Effector memory CD4-positive, alpha-beta T cell (primary cell): ENCODE measurements around the gene MACROH2A1.

Experiments
- DNase-seq, 3 donors: peaks; one replicate each; pipeline ENCODE4 v3.0.0-alpha.2; 2020
- H3K27ac ChIP-seq: 2 replicates; pipeline ENCODE4 v1.7.0; 2013; ENCODE audit warnings: mild to moderate bottlenecking, low read length, moderate library complexity; ENCODE audit not compliant: insufficient read depth, poor library complexity, severe bottlenecking
- H3K27me3 ChIP-seq: replicated peaks from 2 replicates; pipeline ENCODE4 v1.7.0; 2013; ENCODE audit warnings: mild to moderate bottlenecking, low read length; ENCODE audit not compliant: insufficient read depth, control insufficient read depth, poor library complexity, severe bottlenecking
- H3K36me3 ChIP-seq: 2 replicates; pipeline ENCODE4 v1.7.0; 2013; ENCODE audit warnings: mild to moderate bottlenecking, low read length, moderate library complexity; ENCODE audit not compliant: control insufficient read depth, insufficient read depth
- H3K4me1 ChIP-seq: 2 replicates; pipeline ENCODE4 v1.7.0; 2013; ENCODE audit warnings: low read length, mild to moderate bottlenecking; ENCODE audit not compliant: control insufficient read depth, insufficient read depth, poor library complexity, severe bottlenecking
- H3K4me3 ChIP-seq: 2 replicates; pipeline ENCODE4 v1.7.0; 2013; ENCODE audit warnings: low read length, low read depth, mild to moderate bottlenecking; ENCODE audit not compliant: insufficient read depth, poor library complexity, severe bottlenecking
- H3K9me3 ChIP-seq: 2 replicates; pipeline ENCODE4 v1.7.0; 2013; ENCODE audit warnings: mild to moderate bottlenecking, low read length, moderate library complexity; ENCODE audit not compliant: control insufficient read depth

MACROH2A1 gene

DNA sequence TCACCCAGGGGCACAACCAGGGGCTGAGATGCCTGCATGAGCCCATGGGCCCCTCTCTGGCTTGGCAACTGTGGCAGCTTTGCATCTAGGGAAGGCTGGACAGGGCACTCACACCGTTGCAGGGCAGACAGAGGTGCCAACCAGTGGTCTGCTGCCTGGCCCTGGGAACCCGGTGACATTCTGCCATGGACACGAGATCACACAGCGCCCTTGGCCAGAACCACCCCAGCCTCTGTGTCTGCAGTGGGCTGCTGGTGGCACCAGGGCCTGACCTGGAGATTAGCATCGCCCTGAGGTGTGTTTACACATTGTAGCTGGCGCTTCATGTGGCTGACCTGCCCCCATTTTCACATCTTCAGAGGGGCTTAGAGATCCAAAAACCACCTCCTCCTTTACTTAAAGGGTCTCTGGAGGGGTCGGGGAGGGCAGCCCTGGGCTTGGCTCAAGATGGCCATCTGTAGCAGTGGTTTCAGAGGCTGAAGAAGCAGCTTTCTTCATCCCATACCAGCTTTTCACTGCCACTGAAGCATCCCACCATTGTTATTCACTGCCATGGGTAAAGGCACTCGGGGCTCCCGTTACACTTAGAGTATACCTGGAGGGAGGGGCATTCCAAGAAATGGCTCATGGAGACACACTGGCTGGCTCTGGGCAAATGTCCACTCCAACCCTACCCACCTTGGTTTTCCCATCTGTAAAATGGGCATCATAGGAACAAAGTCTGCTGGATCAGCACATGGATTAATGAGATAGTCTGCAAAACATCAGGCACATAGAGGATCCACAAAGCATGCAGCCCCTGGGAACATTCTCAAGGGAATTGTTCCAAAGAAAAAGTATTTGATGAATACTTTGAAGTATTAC lies 36.7 kb upstream of the MACROH2A1 start:
- Histone ChIP-seq H3K4me3 (no peak overlapping the region), H3K27ac (no peak overlapping the region)

DNA sequence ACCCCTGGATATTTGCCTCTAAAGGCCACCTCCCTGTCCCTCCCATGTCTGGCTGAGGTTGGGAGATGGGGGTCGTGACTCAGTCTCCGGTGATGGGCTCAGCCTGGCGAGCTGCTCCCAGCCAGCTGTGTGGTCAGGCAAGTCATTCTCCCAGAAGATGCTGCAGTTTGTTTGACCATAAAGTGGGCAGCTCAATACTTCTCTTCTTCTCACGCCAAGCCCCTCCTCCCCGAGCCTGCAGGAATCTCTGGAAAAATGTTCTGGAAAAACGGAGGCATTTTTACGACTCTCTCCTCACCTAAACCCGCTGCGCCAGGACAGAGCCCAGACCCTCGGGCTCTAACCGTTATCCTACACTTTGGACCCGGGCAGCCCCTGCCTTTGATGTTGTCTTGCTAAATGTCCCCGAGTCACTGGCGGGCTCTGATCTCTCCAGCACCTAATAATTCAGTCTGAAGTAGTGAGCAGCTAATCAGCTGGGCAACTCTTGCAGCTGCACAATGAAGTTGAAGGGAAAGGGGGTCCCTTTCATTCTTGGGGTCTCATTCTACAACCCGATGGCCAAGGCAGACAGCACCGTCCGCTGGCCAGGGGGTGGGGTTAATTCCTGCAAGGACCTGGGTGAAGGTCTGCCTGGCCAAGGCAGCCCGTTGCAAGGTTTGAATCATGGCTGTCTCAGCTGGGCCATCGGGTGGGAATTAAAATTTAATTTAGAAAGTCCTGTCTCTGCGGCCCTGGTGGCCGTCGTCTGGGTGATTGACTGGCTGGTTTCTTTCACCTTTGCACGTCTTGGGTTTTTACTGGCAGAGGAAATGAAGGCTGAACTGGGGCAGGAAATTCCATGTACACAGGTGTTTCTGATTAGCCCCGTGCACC lies 35.8 kb upstream of the MACROH2A1 start:
- Histone ChIP-seq H3K9me3 (no peaks in the 10 kb centered on the region), H3K36me3 (no peaks in the 10 kb centered on the region), H3K4me3 (no peak overlapping the region), H3K27me3 (no peaks in the 10 kb centered on the region), H3K4me1 (no peaks in the 10 kb centered on the region), H3K27ac (no peak overlapping the region)
- DNase-seq, result no peak

More for the DNA sequence above, 36.7 kb upstream of the MACROH2A1 start:
- no peaks in the 10 kb centered on the region for H3K9me3 ChIP-seq
- H3K36me3 ChIP-seq, result no peaks in the 10 kb centered on the region
- no peaks in the 10 kb centered on the region for H3K4me1 ChIP-seq
- H3K27me3 ChIP-seq, result no peaks in the 10 kb centered on the region
- DNase-seq, result no peak

- Histone ChIP-seq H3K9me3 (no peaks in the 10 kb centered on the region), H3K27me3 (no peaks in the 10 kb centered on the region), H3K4me3 (no peak overlapping the region), H3K27ac (no peak overlapping the region), H3K4me1 (no peaks in the 10 kb centered on the region), H3K36me3 (no peaks in the 10 kb centered on the region)
- no peak for DNase-seq
Measured at GRCh38 chr5:135433681-135434426, 34.8 kb upstream of the MACROH2A1 start.

- Histone ChIP-seq H3K4me1 (no peaks in the 10 kb centered on the region), H3K36me3 (no peaks in the 10 kb centered on the region)
Measured at GRCh38 chr5:135432113-135432512, 33.1 kb upstream of the MACROH2A1 start.

GRCh38 chr5:135430135-135430437 lies 31.1 kb upstream of the MACROH2A1 start:
- Histone ChIP-seq H3K36me3 (no peaks in the 10 kb centered on the region), H3K27ac (no peak overlapping the region), H3K27me3 (no peaks in the 10 kb centered on the region), H3K4me3 (no peak overlapping the region), H3K4me1 (no peaks in the 10 kb centered on the region), H3K9me3 (no peaks in the 10 kb centered on the region)
- DNase-seq, result no peak

More at GRCh38 chr5:135432113-135432512, 33.1 kb upstream of the MACROH2A1 start:
- no peak overlapping the region for H3K27ac ChIP-seq
- H3K4me3 ChIP-seq, result no peak overlapping the region
- DNase-seq, result no peak
- no peaks in the 10 kb centered on the region for H3K27me3 ChIP-seq
- H3K9me3 ChIP-seq, result no peaks in the 10 kb centered on the region

DNA sequence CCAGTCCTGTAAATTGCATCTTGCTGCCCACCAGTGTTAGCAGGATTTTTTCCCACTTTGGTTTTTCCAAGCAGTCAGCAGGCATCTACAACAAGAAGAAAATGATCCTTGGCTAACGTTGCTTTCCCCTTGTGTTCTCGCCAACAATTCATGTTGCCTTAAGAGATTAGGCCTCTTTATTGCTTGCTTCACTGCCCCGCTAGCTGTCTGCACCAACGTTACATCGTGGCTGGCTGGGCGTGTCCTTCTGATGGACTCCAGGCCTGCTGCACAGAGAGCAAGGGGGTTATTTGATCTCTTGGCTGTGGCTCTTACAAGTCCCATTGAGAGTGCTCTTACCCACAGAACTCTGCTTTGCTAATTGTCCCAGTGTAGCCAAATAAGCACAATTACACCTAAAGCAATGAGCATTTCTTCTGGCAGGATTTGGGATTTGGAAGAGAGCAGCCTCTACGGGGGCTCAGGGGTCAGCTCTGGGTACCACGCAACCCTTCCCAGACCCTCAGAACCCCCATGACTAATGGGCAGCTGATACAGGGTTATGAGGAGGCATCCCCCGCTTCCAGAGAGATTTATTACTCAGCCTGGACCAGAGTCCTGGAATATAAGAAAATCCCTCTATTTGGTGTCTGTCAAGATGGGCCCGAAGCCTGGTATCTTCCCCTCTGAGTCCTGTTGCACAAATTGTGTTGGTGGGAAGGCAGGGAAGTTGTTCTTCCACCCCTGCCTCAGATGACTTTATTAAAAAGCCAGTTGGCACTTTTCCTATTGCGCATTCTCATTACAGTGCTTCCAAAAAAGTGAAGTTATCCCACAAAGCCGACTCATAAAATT lies 30.5 kb upstream of the MACROH2A1 start:
- Histone ChIP-seq H3K4me1 (no peaks in the 10 kb centered on the region), H3K9me3 (no peaks in the 10 kb centered on the region), H3K36me3 (no peaks in the 10 kb centered on the region), H3K27ac (no peak overlapping the region), H3K4me3 (no peak overlapping the region), H3K27me3 (no peaks in the 10 kb centered on the region)
- no peak for DNase-seq

- Histone ChIP-seq H3K9me3 (no peaks in the 10 kb centered on the region), H3K4me1 (no peaks in the 10 kb centered on the region), H3K27me3 (no peaks in the 10 kb centered on the region), H3K27ac (no peak overlapping the region), H3K4me3 (no peak overlapping the region), H3K36me3 (no peaks in the 10 kb centered on the region)
- DNase-seq, result no peak
Measured at GRCh38 chr5:135428586-135428985, 29.6 kb upstream of the MACROH2A1 start.

DNA sequence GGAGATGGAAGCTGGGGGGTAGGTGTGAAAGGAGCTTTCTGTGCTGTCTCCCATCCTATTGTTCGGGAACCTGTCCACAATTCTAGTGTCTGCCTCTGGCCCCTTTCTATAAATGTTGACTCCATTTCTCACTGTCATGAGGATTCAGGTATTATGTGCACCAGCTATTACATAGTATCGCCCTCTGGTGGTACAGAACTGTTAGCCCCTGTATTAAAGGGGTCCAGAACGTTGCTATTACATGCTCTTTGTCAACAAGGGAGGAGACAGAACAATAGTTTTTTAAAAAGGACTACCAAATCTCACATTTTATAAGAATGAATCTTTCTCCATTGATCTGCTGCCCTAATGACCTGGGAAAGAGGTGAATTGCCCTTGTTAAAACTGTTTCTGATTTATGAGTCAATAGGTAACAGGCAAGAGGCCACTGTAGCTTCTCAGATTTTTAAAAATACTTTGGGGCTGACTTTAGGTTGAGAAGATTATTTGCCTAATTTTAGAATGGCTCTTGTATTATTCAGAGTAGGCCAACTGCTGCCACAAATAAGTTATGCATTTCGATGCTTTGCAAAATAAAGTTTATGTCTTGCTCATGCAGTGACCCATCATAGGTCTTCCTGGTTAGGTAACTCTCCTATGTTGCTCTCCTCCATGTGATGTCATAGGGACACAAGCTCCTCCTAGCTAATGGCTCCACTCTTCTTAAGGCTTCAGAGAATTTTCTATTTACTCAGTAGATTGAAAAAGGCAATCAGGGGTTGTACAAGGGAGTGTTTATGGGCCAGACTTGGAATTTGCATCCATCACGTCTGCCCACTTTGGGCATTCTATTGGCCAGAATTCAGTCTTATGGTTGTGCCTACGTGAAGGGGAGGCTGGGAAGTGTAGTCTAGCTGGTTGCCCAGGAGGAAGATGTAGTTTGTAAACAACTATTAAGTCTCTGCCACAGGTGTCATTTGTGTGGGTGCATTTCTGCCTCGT lies 27.4 kb upstream of the MACROH2A1 start:
- H3K4me3 ChIP-seq, result no peak overlapping the region
- no peaks in the 10 kb centered on the region for H3K9me3 ChIP-seq
- no peaks in the 10 kb centered on the region for H3K4me1 ChIP-seq
- no peak overlapping the region for H3K27ac ChIP-seq
- DNase-seq, result no peak
- H3K36me3 ChIP-seq, result no peaks in the 10 kb centered on the region
- H3K27me3 ChIP-seq, result no peaks in the 10 kb centered on the region
